GM12878 (cell line): ENCODE results near the gene NKG7. TPM values are rescaled to one million over a fixed set of nuclear protein-coding genes. Genes with fewer than 3 reads are reported as not detected.

ENCODE experiments used
- CBFB ChIP-seq: IDR thresholded peaks from 2 replicates; pipeline ENCODE4 v1.6.1; 2016; ENCODE audit warnings: antibody characterized with exemption, low read depth
- CBX5 ChIP-seq: sonication (generic); IDR thresholded peaks from 2 replicates; pipeline ENCODE4 v1.6.1; 2016; ENCODE audit warnings: low read depth, moderate library complexity, mild to moderate bottlenecking, inconsistent platforms
- EGR1 ChIP-seq, 2 experiments: IDR thresholded peaks; 1 replicate in 1 of 2; 2 replicates in 1 of 2; pipeline ENCODE4 v1.6.1; 2011 to 2012; ENCODE audit warnings: low read depth in 2 of 2, low read length in 2 of 2, borderline replicate concordance in 1 of 2, mild to moderate bottlenecking in 1 of 2, moderate library complexity in 1 of 2
- IKZF2 ChIP-seq, 2 experiments: fragments of 450-650 bp; IDR thresholded peaks; 2 replicates each; pipeline ENCODE4 v1.6.1; 2017; ENCODE audit warnings: mild to moderate bottlenecking in 2 of 2, moderate library complexity in 2 of 2
- MXI1 ChIP-seq: fragments of 150-350 bp; IDR thresholded peaks from 2 replicates; pipeline ENCODE4 v1.6.1; 2011; ENCODE audit warnings: low read depth, mild to moderate bottlenecking, inconsistent platforms, low read length, improper control_type of control experiment
- RUNX3 ChIP-seq: IDR thresholded peaks from 2 replicates; pipeline ENCODE4 v1.6.1; 2012; ENCODE audit warnings: low read length, inconsistent platforms
- SMARCA5 ChIP-seq: fragments of 450-650 bp; IDR thresholded peaks from 2 replicates; pipeline ENCODE4 v1.6.1; 2017; ENCODE audit warnings: mild to moderate bottlenecking
- STAT1 ChIP-seq: fragments of 450-650 bp; conservative IDR thresholded peaks from 2 replicates; pipeline ENCODE4 v1.6.1; 2014; ENCODE audit warnings: antibody characterized with exemption, mild to moderate bottlenecking
- TAF1 ChIP-seq: IDR thresholded peaks from 2 replicates; pipeline ENCODE4 v1.6.1; 2011; ENCODE audit warnings: mild to moderate bottlenecking, low read depth, low read length, borderline replicate concordance
- ZNF217 ChIP-seq: fragments of 450-650 bp; IDR thresholded peaks from 2 replicates; pipeline ENCODE4 v1.6.1; 2017; ENCODE audit warnings: antibody characterized with exemption, mild to moderate bottlenecking
- ZSCAN29 ChIP-seq: fragments of 450-650 bp; IDR thresholded peaks from 2 replicates; pipeline ENCODE4 v1.6.1; 2017; ENCODE audit warnings: mild to moderate bottlenecking, moderate library complexity
- polyA plus RNA-seq, 11 experiments: library from polyadenylated mRNA; depleted of rRNA in 4 of 11; unstranded in 6 of 11; stranded (reverse) in 5 of 11; fragments of >200 nt; fragmentation: Nextera tagmentation in 4 of 11; fragmentation: Illumina TruSeq in 1 of 11; extraction: Ambion mirVana in 4 of 11; extraction: Trizol in 1 of 11; gene quantifications; 1 replicate in 1 of 11; 2 replicates in 10 of 11; pipeline versions ENCODE4 v1.2.1 to v1.2.3, GENCODE V29; 2011 to 2016; ENCODE audit warnings: inconsistent platforms in 2 of 11, missing spikeins in 2 of 11, low read depth in 1 of 11
- total RNA-seq, 4 experiments: library from RNA; depleted of rRNA in 3 of 4; stranded (reverse); fragments of >200 nt in 3 of 4; fragmentation: Illumina TruSeq in 1 of 4; extraction: Trizol in 1 of 4; gene quantifications; 2 replicates each; pipeline versions ENCODE4 v1.2.1 to v1.2.3, GENCODE V29; 2013 to 2021
- TF ChIP-seq, protein P1 (sequence below): IDR thresholded peaks from 2 replicates; pipeline ENCODE4 v1.6.1; 2012; ENCODE audit warnings: low read length, inconsistent platforms
- TF ChIP-seq, protein P2 (sequence below): fragments of 450-650 bp; conservative IDR thresholded peaks from 2 replicates; pipeline ENCODE4 v1.6.1; 2017; ENCODE audit warnings: mild to moderate bottlenecking, moderate library complexity
- TF ChIP-seq, protein P3 (sequence below): IDR thresholded peaks from 2 replicates; pipeline ENCODE4 v1.6.1; 2012; ENCODE audit warnings: low read depth, low read length, improper control_type of control experiment
- TF ChIP-seq, protein P4 (sequence below): IDR thresholded peaks from 2 replicates; pipeline ENCODE4 v1.6.1; 2011; ENCODE audit warnings: borderline replicate concordance, low read depth, mild to moderate bottlenecking, moderate library complexity, low read length; ENCODE audit not compliant: insufficient read depth, poor library complexity, severe bottlenecking
- TF ChIP-seq, protein P5 (sequence below): IDR thresholded peaks from 2 replicates; pipeline ENCODE4 v1.6.1; 2012; ENCODE audit warnings: low read depth, low read length, improper control_type of control experiment
- TF ChIP-seq, protein P6 (sequence below): fragments of 450-650 bp; formaldehyde crosslinking; IDR thresholded peaks from 2 replicates; pipeline ENCODE4 v1.4.0; 2020; ENCODE audit warnings: mild to moderate bottlenecking, moderate library complexity

The NKG7 gene
- total and polyA plus RNA-seq, 10 of the 15 experiments (the other 5 are each of a cell fraction or from before 2014, with no cell fraction given): 10.0 to 48.7 (median 22.3) TPM

DNA sequence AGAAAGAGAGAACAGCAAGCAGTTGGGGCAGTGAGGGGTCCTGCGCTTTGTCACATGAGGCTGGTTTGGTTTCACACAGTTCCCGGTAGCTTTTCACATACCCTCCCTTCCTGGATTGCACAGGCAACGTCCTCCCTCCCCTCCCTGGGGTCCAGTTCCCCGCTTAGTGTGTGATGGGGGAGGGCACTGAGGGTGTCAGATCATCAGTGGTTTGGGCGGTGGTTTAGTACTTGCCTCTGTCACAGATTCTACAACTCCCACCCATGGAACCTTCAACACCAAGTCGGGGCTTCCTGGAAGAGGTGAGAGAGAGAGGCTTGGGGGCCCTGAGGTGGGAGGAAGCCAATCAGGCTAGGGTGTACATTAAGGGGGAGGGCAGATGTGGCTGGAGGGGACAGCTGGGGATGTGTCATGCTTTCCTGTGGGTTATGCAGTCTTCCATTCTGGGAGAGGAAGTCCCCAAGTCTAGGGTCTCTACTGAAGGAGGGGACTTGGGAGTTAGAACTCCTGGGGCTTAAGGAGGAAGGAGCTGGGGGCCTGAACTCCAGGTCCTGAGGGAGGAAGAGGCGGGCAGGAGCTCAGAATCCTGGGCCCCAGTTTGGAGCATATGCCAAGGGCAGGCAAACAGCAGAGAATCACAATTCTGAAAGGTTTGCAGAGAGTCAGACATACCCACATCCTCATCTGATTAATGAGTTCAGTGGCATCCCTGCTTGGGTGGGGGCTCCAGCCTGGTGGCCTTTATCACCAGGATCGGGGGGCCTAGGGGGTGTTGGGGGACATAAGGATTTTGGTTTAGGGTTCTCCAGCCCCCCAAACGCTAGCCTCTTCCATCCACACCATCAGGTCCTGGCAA lies at the start of gene NKG7 (continued):
- TF ChIP-seq SMARCA5 (no peak), ZNF217 (no peak), CBX5 (no peak), MXI1 (no peak), RUNX3 (peak; percentile 89), EGR1 (IDR thresholded peaks at IDR 0.05; ENCODE audit: borderline replicate concordance in 1 of 2, low read depth in 2 of 2, low read length in 2 of 2) (no peak), CBFB (0 out of 2 replicates have a peak, but pooled peaks have one; percentile 71), IKZF2 (IDR thresholded peaks at IDR 0.05) (peak; percentile 81 to 84), STAT1 (no peak), ZSCAN29 (no peak), TAF1 (no peak)
- TF ChIP-seq, protein P1, sequence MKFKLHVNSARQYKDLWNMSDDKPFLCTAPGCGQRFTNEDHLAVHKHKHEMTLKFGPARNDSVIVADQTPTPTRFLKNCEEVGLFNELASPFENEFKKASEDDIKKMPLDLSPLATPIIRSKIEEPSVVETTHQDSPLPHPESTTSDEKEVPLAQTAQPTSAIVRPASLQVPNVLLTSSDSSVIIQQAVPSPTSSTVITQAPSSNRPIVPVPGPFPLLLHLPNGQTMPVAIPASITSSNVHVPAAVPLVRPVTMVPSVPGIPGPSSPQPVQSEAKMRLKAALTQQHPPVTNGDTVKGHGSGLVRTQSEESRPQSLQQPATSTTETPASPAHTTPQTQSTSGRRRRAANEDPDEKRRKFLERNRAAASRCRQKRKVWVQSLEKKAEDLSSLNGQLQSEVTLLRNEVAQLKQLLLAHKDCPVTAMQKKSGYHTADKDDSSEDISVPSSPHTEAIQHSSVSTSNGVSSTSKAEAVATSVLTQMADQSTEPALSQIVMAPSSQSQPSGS: no peak
- TF ChIP-seq, protein P2, sequence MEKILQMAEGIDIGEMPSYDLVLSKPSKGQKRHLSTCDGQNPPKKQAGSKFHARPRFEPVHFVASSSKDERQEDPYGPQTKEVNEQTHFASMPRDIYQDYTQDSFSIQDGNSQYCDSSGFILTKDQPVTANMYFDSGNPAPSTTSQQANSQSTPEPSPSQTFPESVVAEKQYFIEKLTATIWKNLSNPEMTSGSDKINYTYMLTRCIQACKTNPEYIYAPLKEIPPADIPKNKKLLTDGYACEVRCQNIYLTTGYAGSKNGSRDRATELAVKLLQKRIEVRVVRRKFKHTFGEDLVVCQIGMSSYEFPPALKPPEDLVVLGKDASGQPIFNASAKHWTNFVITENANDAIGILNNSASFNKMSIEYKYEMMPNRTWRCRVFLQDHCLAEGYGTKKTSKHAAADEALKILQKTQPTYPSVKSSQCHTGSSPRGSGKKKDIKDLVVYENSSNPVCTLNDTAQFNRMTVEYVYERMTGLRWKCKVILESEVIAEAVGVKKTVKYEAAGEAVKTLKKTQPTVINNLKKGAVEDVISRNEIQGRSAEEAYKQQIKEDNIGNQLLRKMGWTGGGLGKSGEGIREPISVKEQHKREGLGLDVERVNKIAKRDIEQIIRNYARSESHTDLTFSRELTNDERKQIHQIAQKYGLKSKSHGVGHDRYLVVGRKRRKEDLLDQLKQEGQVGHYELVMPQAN: no peak
- TF ChIP-seq, protein P3, sequence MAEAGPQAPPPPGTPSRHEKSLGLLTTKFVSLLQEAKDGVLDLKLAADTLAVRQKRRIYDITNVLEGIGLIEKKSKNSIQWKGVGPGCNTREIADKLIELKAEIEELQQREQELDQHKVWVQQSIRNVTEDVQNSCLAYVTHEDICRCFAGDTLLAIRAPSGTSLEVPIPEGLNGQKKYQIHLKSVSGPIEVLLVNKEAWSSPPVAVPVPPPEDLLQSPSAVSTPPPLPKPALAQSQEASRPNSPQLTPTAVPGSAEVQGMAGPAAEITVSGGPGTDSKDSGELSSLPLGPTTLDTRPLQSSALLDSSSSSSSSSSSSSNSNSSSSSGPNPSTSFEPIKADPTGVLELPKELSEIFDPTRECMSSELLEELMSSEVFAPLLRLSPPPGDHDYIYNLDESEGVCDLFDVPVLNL: no peak
- TF ChIP-seq, protein P4, sequence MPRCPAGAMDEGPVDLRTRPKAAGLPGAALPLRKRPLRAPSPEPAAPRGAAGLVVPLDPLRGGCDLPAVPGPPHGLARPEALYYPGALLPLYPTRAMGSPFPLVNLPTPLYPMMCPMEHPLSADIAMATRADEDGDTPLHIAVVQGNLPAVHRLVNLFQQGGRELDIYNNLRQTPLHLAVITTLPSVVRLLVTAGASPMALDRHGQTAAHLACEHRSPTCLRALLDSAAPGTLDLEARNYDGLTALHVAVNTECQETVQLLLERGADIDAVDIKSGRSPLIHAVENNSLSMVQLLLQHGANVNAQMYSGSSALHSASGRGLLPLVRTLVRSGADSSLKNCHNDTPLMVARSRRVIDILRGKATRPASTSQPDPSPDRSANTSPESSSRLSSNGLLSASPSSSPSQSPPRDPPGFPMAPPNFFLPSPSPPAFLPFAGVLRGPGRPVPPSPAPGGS: peak; percentile 6
- TF ChIP-seq, protein P5, sequence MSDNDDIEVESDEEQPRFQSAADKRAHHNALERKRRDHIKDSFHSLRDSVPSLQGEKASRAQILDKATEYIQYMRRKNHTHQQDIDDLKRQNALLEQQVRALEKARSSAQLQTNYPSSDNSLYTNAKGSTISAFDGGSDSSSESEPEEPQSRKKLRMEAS: 0 out of 2 replicates have a peak, but pooled peaks have one; percentile 18
- TF ChIP-seq, protein P6, sequence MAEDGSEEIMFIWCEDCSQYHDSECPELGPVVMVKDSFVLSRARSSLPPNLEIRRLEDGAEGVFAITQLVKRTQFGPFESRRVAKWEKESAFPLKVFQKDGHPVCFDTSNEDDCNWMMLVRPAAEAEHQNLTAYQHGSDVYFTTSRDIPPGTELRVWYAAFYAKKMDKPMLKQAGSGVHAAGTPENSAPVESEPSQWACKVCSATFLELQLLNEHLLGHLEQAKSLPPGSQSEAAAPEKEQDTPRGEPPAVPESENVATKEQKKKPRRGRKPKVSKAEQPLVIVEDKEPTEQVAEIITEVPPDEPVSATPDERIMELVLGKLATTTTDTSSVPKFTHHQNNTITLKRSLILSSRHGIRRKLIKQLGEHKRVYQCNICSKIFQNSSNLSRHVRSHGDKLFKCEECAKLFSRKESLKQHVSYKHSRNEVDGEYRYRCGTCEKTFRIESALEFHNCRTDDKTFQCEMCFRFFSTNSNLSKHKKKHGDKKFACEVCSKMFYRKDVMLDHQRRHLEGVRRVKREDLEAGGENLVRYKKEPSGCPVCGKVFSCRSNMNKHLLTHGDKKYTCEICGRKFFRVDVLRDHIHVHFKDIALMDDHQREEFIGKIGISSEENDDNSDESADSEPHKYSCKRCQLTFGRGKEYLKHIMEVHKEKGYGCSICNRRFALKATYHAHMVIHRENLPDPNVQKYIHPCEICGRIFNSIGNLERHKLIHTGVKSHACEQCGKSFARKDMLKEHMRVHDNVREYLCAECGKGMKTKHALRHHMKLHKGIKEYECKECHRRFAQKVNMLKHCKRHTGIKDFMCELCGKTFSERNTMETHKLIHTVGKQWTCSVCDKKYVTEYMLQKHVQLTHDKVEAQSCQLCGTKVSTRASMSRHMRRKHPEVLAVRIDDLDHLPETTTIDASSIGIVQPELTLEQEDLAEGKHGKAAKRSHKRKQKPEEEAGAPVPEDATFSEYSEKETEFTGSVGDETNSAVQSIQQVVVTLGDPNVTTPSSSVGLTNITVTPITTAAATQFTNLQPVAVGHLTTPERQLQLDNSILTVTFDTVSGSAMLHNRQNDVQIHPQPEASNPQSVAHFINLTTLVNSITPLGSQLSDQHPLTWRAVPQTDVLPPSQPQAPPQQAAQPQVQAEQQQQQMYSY: no peak
